ENCODE results near the gene DENND1C. TPM values are rescaled to one million over a fixed set of nuclear protein-coding genes. Genes with fewer than 3 reads are reported as not detected.

DENND1C gene
- total and polyA plus RNA-seq, 2 of the 8 experiments (the other 6 are each of a cell fraction or from before 2014, with no cell fraction given): 3.6 to 4.0 TPM

DNA sequence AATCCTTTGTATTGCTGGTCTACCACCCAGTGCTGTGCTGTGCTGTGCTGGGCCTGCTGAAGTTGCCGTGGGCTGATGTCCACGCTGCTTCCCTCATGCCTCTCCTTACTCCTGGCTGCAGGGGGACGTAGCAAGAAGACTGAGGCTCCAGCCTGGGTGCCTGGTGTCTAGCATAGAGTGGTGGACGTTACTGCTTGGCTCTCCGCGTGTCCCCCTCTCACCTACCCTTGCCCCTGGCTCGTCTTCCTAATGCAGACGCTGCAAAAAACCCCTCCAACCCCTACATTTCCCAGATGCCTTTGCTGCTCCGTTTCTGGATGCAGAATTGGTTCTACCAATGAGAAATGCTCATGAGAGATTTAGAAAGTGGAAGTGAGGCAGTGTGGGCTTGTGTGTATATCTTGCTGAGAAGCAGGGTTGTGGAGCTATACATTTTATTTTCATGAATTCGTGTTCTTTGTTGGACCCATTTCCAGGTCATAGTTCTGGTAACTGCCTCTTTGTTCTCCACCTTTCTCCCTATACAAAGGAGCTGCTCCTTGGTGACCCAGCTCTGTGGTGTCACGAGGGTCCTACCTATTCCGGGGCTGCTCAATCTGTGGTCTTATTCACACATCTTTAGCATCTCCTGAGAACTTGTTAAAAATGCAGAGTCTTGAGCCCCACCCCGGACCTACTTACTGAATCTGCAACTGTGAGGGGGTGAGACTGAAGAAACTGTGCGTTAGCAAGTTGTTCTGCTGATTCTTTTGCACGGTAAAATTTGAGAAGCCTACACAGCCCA, 7.9 kb upstream of the DENND1C start:
- no peak overlapping the region for H3K4me2 ChIP-seq (ENCODE audit: insufficient read depth in 1 of 2, low read depth in 2 of 2, low read length in 2 of 2)
- H3K9ac ChIP-seq (replicated peaks in 1 of 4; ENCODE audit: extremely low read depth in 1 of 4, low read depth in 3 of 4, low read length in 3 of 4): no peak overlapping the region
- TF ChIP-seq, protein P1, sequence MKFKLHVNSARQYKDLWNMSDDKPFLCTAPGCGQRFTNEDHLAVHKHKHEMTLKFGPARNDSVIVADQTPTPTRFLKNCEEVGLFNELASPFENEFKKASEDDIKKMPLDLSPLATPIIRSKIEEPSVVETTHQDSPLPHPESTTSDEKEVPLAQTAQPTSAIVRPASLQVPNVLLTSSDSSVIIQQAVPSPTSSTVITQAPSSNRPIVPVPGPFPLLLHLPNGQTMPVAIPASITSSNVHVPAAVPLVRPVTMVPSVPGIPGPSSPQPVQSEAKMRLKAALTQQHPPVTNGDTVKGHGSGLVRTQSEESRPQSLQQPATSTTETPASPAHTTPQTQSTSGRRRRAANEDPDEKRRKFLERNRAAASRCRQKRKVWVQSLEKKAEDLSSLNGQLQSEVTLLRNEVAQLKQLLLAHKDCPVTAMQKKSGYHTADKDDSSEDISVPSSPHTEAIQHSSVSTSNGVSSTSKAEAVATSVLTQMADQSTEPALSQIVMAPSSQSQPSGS (IDR thresholded peaks at IDR 0.05; ENCODE audit: low read length): no peak
- no peak for TF ChIP-seq FOSL1 (IDR thresholded peaks at IDR 0.05; ENCODE audit: insufficient read depth, low read depth, low read length)
- no peak for TF ChIP-seq RBBP5 (IDR thresholded peaks at IDR 0.05; ENCODE audit: borderline replicate concordance, low read depth, low read length)

More for the DNA sequence above, 7.9 kb upstream of the DENND1C start:
- Histone ChIP-seq H2AFZ (ENCODE audit: low read length) (0 out of 2 replicates have a peak overlapping the region, but pooled peaks have one; percentile 18), H2BK5ac (ENCODE audit: low read depth, low read length) (no peak overlapping the region), H2BK120ac (replicated peaks; ENCODE audit: low read depth, low read length) (no peak overlapping the region), H4K20me1 (replicated peaks in 1 of 2; ENCODE audit: control insufficient read depth in 1 of 2, insufficient read depth in 2 of 2, low read length in 2 of 2) (no peaks in the 10 kb centered on the region), H4K91ac (replicated peaks; ENCODE audit: insufficient read length, low read length) (no peak overlapping the region), H2AK5ac (ENCODE audit: low read depth, low read length) (no peak overlapping the region), H3K79me2 (ENCODE audit: control insufficient read depth in 1 of 2, insufficient read depth in 2 of 2, low read length in 2 of 2) (no peaks in the 10 kb centered on the region), H3K27me3 (replicated peaks in 1 of 4; ENCODE audit: control insufficient read depth in 3 of 4, extremely low read depth in 1 of 4, insufficient read depth in 3 of 4, low read length in 3 of 4) (peaks cover 0 to 2% (median 0%) of the 10 kb centered on the region in 4 experiments; a peak in 1 of 7 replicates), H3K4me3 (ENCODE audit: extremely low read depth in 1 of 4, insufficient read depth in 2 of 4, low read depth in 3 of 4, low read length in 4 of 4) (no peak overlapping the region), H4K5ac (ENCODE audit: insufficient read length, low read depth, low read length) (no peak overlapping the region), H3K27ac (ENCODE audit: low read depth, low read length) (no peak overlapping the region), H3K79me1 (ENCODE audit: low read depth, low read length) (no peaks in the 10 kb centered on the region), H2BK12ac (ENCODE audit: low read depth, low read length) (no peak overlapping the region), H3K9me3 (ENCODE audit: insufficient read depth in 2 of 2, low read depth in 1 of 2, low read length in 1 of 2) (no peaks in the 10 kb centered on the region), H3K18ac (ENCODE audit: extremely low read depth, low read length) (no peak overlapping the region), H2BK15ac (ENCODE audit: low read length) (no peak overlapping the region), H3K56ac (replicated peaks; ENCODE audit: insufficient read length, low read depth, low read length) (no peak overlapping the region), H3K23me2 (ENCODE audit: low read depth, low read length) (no peaks in the 10 kb centered on the region), H3K4ac (replicated peaks; ENCODE audit: insufficient read length, low read depth, low read length) (no peak overlapping the region), H3K36me3 (ENCODE audit: control insufficient read depth in 2 of 4, insufficient read depth in 4 of 4, low read length in 3 of 4) (no peaks in the 10 kb centered on the region), H4K8ac (ENCODE audit: extremely low read depth, insufficient read depth, low read length) (no peak overlapping the region), H3K4me1 (replicated peaks in 1 of 4; ENCODE audit: control insufficient read depth in 3 of 4, insufficient read depth in 4 of 4, low read length in 3 of 4) (no peaks in the 10 kb centered on the region), H3K23ac (ENCODE audit: insufficient read length) (no peak overlapping the region), H3K14ac (ENCODE audit: insufficient read length) (no peak overlapping the region), H2BK20ac (ENCODE audit: low read length) (0 out of 2 replicates have a peak overlapping the region, but pooled peaks have one; percentile 61)
- DNase-seq (ENCODE audit: low read depth in 1 of 2, low spot score in 2 of 2): no peak
- ChIA-PET POLR2A (ENCODE audit: partially characterized antibody) (interaction anchor here (0.6 to 2.4 kb wide), 5 partner anchors 10 to 587 kb away, joined by 3 to 7 read pairs (median 4); partner anchors contain the start of gene TUBB4A), CTCF (ENCODE audit: partially characterized antibody) (interaction anchor here (0.9 to 1.0 kb wide), 2 partner anchors 77 to 286 kb away, joined by 3 read pairs; no protein-coding TSS in a partner anchor)
- WGBS, 2 experiments (ENCODE audit: extremely low coverage in 1 of 2, insufficient coverage in 1 of 2, insufficient read length in 1 of 2, insufficient replicate concordance in 2 of 2, low coverage in 1 of 2, low lambda C conversion rate in 2 of 2, missing lambda C conversion rate in 1 of 2): 83% methylated on average over 15 of the region's 15 CpGs; no CpG with 5 or more reads in 1 of the 2 experiments
- no peak for FAIRE-seq
